Gastrocnemius medialis (tissue), 4 donors: ENCODE data around the gene CCDC85A. TPM values are rescaled to one million over a fixed set of nuclear protein-coding genes. Genes with fewer than 3 reads are reported as not detected.

ENCODE experiments used
- ATAC-seq, 2 donors: fragments of 150-250 bp; one replicate each; pipeline ENCODE4 v1.9.1; 2016
- DNase-seq, 2 donors: peaks; one replicate each; pipeline ENCODE4 v3.0.0-alpha.2; 2019
- H3K27ac ChIP-seq, 4 donors: fragments of 200-600 bp; sonication (generic); 1 replicate in 1 of 4; 2 replicates in 3 of 4; pipeline ENCODE4 v1.5.1; 2016 to 2018; ENCODE audit warnings: mild to moderate bottlenecking in 2 of 4, moderate library complexity in 1 of 4
- H3K27me3 ChIP-seq, 3 donors: fragments of 200-600 bp; sonication (generic) in 2 of 3; 1 replicate in 1 of 3; 2 replicates in 2 of 3; pipeline versions ENCODE4 v1.5.1 to v1.6.0; 2016 to 2019; ENCODE audit warnings: mild to moderate bottlenecking in 1 of 3, moderate library complexity in 1 of 3
- H3K36me3 ChIP-seq, 2 donors: fragments of 200-600 bp; sonication (generic) in 1 of 2; one replicate each; pipeline ENCODE4 v1.5.1; 2017 to 2018
- H3K4me1 ChIP-seq, 2 donors: fragments of 200-600 bp; sonication (generic) in 1 of 2; one replicate each; pipeline ENCODE4 v1.5.1; 2016 to 2017; ENCODE audit warnings: mild to moderate bottlenecking in 2 of 2
- H3K4me3 ChIP-seq, 4 donors: fragments of 200-600 bp; sonication (generic) in 3 of 4; 1 replicate in 1 of 4; 2 replicates in 3 of 4; pipeline ENCODE4 v1.5.1; 2016 to 2019; ENCODE audit warnings: mild to moderate bottlenecking in 2 of 4
- H3K9me3 ChIP-seq, 3 donors: fragments of 200-600 bp; sonication (generic) in 2 of 3; 1 replicate in 1 of 3; 2 replicates in 2 of 3; pipeline ENCODE4 v1.5.1; 2016 to 2019
- CTCF ChIP-seq, 5 experiments: fragments of 450-650 bp in 3 of 5; fragments of 200-600 bp in 2 of 5; sonication (generic) in 2 of 5; IDR thresholded peaks in 4 of 5; conservative IDR thresholded peaks in 1 of 5; 1 replicate in 4 of 5; 2 replicates in 1 of 5; pipeline ENCODE4 v1.5.1; 2016 to 2019; ENCODE audit warnings: antibody characterized with exemption in 5 of 5, mild to moderate bottlenecking in 3 of 5, moderate library complexity in 3 of 5
- POLR2A ChIP-seq, 2 donors: fragments of 450-650 bp; IDR thresholded peaks; one replicate each; pipeline ENCODE4 v1.6.1; 2017; ENCODE audit warnings: antibody characterized with exemption in 2 of 2, mild to moderate bottlenecking in 2 of 2, moderate library complexity in 2 of 2
- in situ Hi-C, 4 donors: fragments of 200-750 bp; cut with MboI; loops; one replicate each; pipeline versions ENCODE4 v1.15.0 to v1.8.0; 2017; ENCODE audit warnings: low sequenced_read_pairs in 4 of 4
- intact Hi-C: fragments of 100-400 bp; cut with DNase I; formaldehyde crosslinking; loops from one replicate; pipeline ENCODE4 v1.15.1; 2023; ENCODE audit warnings: low total_unique reads
- total RNA-seq, 4 donors: library from RNA; depleted of rRNA; stranded (reverse); fragments of >200 nt; gene quantifications; one replicate each; pipeline versions ENCODE4 v1.1.0 to v1.2.3, GENCODE V29; 2016

CCDC85A gene
- total RNA-seq, 4 donors from 2014 or later = 4.6 to 8.2 (median 6.1) TPM

- no peaks in the 10 kb centered on the region for H3K9me3 ChIP-seq
- H3K36me3 ChIP-seq = no peaks in the 10 kb centered on the region
- no peaks in the 10 kb centered on the region for H3K27me3 ChIP-seq
- DNase-seq = no peak
- H3K4me1 ChIP-seq = peaks cover 11 to 12% of the 10 kb centered on the region in 2 donors
- no peak for ATAC-seq
- H3K4me3 ChIP-seq = no peak overlapping the region
- in situ Hi-C loops = no loop called here
- TF ChIP-seq POLR2A (IDR thresholded peaks at IDR 0.05) (no peak), CTCF (IDR thresholded peaks at IDR 0.05 in 4 of 5, conservative IDR thresholded peaks at IDR 0.05 in 1 of 5) (no peak)
- intact Hi-C loops = no loop called here
- no peak overlapping the region for H3K27ac ChIP-seq
These were observed 78.5 kb downstream of the CCDC85A start for GRCh38 chr2:56262241-56262640.

GRCh38 chr2:56263876-56264275 is 80.1 kb downstream of the CCDC85A start:
- DNase-seq (no peak), ATAC-seq (no peak)
- no peaks in the 10 kb centered on the region for H3K27me3 ChIP-seq
- H3K4me1 ChIP-seq = peaks cover 11 to 12% of the 10 kb centered on the region in 2 donors
- no peak overlapping the region for H3K4me3 ChIP-seq
- TF ChIP-seq POLR2A (IDR thresholded peaks at IDR 0.05) = no peak
- no peak for TF ChIP-seq CTCF (IDR thresholded peaks at IDR 0.05 in 4 of 5, conservative IDR thresholded peaks at IDR 0.05 in 1 of 5)
- H3K36me3 ChIP-seq = no peaks in the 10 kb centered on the region
- intact Hi-C loops = no loop called here
- no peaks in the 10 kb centered on the region for H3K9me3 ChIP-seq
- in situ Hi-C loops = no loop called here
- no peak overlapping the region for H3K27ac ChIP-seq

- H3K27ac ChIP-seq = no peak overlapping the region
- H3K36me3 ChIP-seq = no peaks in the 10 kb centered on the region
- ATAC-seq (no peak), DNase-seq (no peak)
- in situ Hi-C loops (no loop called here), intact Hi-C loops (no loop called here)
- H3K9me3 ChIP-seq = no peaks in the 10 kb centered on the region
- no peaks in the 10 kb centered on the region for H3K27me3 ChIP-seq
- TF ChIP-seq CTCF (IDR thresholded peaks at IDR 0.05 in 4 of 5, conservative IDR thresholded peaks at IDR 0.05 in 1 of 5) = no peak
- TF ChIP-seq POLR2A (IDR thresholded peaks at IDR 0.05) = no peak
- no peak overlapping the region for H3K4me3 ChIP-seq
- H3K4me1 ChIP-seq = no peaks in the 10 kb centered on the region
These were observed 83.1 kb downstream of the CCDC85A start for GRCh38 chr2:56266761-56267414.

- intact Hi-C loops = no loop called here
- H3K4me1 ChIP-seq = no peaks in the 10 kb centered on the region
- no peaks in the 10 kb centered on the region for H3K9me3 ChIP-seq
- DNase-seq = no peak
- no peak for ATAC-seq
- no peaks in the 10 kb centered on the region for H3K27me3 ChIP-seq
- TF ChIP-seq POLR2A (IDR thresholded peaks at IDR 0.05) = no peak
- no peak for TF ChIP-seq CTCF (IDR thresholded peaks at IDR 0.05 in 4 of 5, conservative IDR thresholded peaks at IDR 0.05 in 1 of 5)
- H3K27ac ChIP-seq = no peak overlapping the region
- H3K36me3 ChIP-seq = no peaks in the 10 kb centered on the region
- no peak overlapping the region for H3K4me3 ChIP-seq
- in situ Hi-C loops = no loop called here
These were observed 83.6 kb downstream of the CCDC85A start for GRCh38 chr2:56267415-56267788.

- intact Hi-C loops = no loop called here
- DNase-seq = no peak
- H3K4me3 ChIP-seq = no peak overlapping the region
These were observed 85.1 kb downstream of the CCDC85A start for GRCh38 chr2:56268856-56269255.

More at GRCh38 chr2:56268856-56269255, 85.1 kb downstream of the CCDC85A start:
- in situ Hi-C loops = no loop called here
- Histone ChIP-seq H3K9me3 (no peaks in the 10 kb centered on the region), H3K27me3 (no peaks in the 10 kb centered on the region), H3K4me1 (no peaks in the 10 kb centered on the region), H3K36me3 (no peaks in the 10 kb centered on the region), H3K27ac (no peak overlapping the region)
- no peak for ATAC-seq
- TF ChIP-seq CTCF (IDR thresholded peaks at IDR 0.05 in 4 of 5, conservative IDR thresholded peaks at IDR 0.05 in 1 of 5) (no peak), POLR2A (IDR thresholded peaks at IDR 0.05) (no peak)
